A549 (cell line): ENCODE data around the gene HCN2. TPM values are rescaled to one million over a fixed set of nuclear protein-coding genes. Genes with fewer than 3 reads are reported as not detected.

ENCODE experiments used
- ATAC-seq, 2 experiments: fragments of 200-7000 bp in 1 of 2; fragments of >200 bp in 1 of 2; cut with Nextera tagmentation in 1 of 2; cut with Tn5 transposase in 1 of 2; 3 replicates each; pipeline versions ENCODE4 v1.8.0 to v1.9.1; 2018 to 2020; ENCODE audit warnings: mild to moderate bottlenecking in 1 of 2, moderate library complexity in 1 of 2
- CTCF ChIA-PET: fragments of 300-600 bp; sonication (Branson Sonifier 250); formaldehyde crosslinking; extraction: SDS; loops from one replicate; lab custom pipeline; 2021; ENCODE audit warnings: antibody characterized with exemption, inconsistent platforms; lab: Yijun Ruan, JAX
- POLR2A ChIA-PET: fragments of 350-600 bp; formaldehyde crosslinking; extraction: SDS; loops from one replicate; lab custom pipeline; 2021; ENCODE audit warnings: antibody characterized with exemption, inconsistent platforms; lab: Yijun Ruan, JAX
- DNase-seq, 2 experiments: peaks; one replicate each; pipeline versions ENCODE4 v3.0.0 to v3.0.0-alpha.2; 2011 to 2016; ENCODE audit warnings: low read depth in 1 of 2, low spot score in 1 of 2
- FAIRE-seq: peaks from 2 replicates; lab custom pipeline; 2011; peaks lifted over from hg19 to GRCh38; lab: Jason Lieb, UNC
- H3K27ac ChIP-seq, 2 experiments: fragments of >200 bp; sonication (Bioruptor Twin); formaldehyde crosslinking; 3 replicates each; pipeline ENCODE4 v1.5.1; 2016 to 2017
- H3K4me1 ChIP-seq: fragments of >200 bp; sonication (Bioruptor Twin); formaldehyde crosslinking; 3 replicates; pipeline ENCODE4 v1.6.1; 2016
- H3K4me2 ChIP-seq: fragments of >200 bp; sonication (Bioruptor Twin); formaldehyde crosslinking; 3 replicates; pipeline ENCODE4 v1.6.1; 2016
- H3K4me3 ChIP-seq: fragments of >200 bp; sonication (Bioruptor Twin); formaldehyde crosslinking; 3 replicates; pipeline ENCODE4 v1.5.1; 2016
- H3K9me3 ChIP-seq: fragments of >200 bp; sonication (Bioruptor Twin); formaldehyde crosslinking; 3 replicates; pipeline ENCODE4 v1.6.1; 2016
- ATOH8 ChIP-seq: fragments of 250-450 bp; sonication (Bioruptor Pico); IDR thresholded peaks from 2 replicates; pipeline ENCODE4 v1.5.0; 2020; ENCODE audit warnings: low read depth, mild to moderate bottlenecking, moderate library complexity
- CBX8 ChIP-seq: fragments of 200-600 bp; sonication (generic); IDR thresholded peaks from 2 replicates; pipeline ENCODE4 v1.6.1; 2016
- EHF ChIP-seq: fragments of 250-450 bp; sonication (Bioruptor Pico); IDR thresholded peaks from 2 replicates; pipeline ENCODE4 v1.5.0; 2020; ENCODE audit warnings: mild to moderate bottlenecking
- ESRRA ChIP-seq: fragments of 150-350 bp; IDR thresholded peaks from 2 replicates; pipeline ENCODE4 v1.6.1; 2014; ENCODE audit warnings: mild to moderate bottlenecking, low read length, borderline replicate concordance
- FOSL2 ChIP-seq, 2 experiments: fragments of 450-650 bp in 1 of 2; fragments of >200 bp in 1 of 2; sonication (Bioruptor Twin) in 1 of 2; formaldehyde crosslinking; IDR thresholded peaks; 2 replicates each; pipeline versions ENCODE4 v1.5.0 to v1.6.1; 2016 to 2020; ENCODE audit warnings: mild to moderate bottlenecking in 1 of 2, moderate library complexity in 1 of 2
- FOXS1 ChIP-seq: fragments of 250-450 bp; sonication (Bioruptor Pico); IDR thresholded peaks from 2 replicates; pipeline ENCODE4 v1.5.0; 2020; ENCODE audit warnings: mild to moderate bottlenecking, moderate library complexity
- GATA3 ChIP-seq: IDR thresholded peaks from 2 replicates; pipeline ENCODE4 v1.6.1; 2012; ENCODE audit warnings: borderline replicate concordance
- HOXB5 ChIP-seq: fragments of 250-450 bp; sonication (Bioruptor Pico); IDR thresholded peaks from 2 replicates; pipeline ENCODE4 v1.5.0; 2020; ENCODE audit warnings: mild to moderate bottlenecking, moderate library complexity
- KDM1A ChIP-seq: fragments of 200-600 bp; sonication (generic); IDR thresholded peaks from 2 replicates; pipeline ENCODE4 v1.6.1; 2016; ENCODE audit warnings: low read depth, mild to moderate bottlenecking
- KDM5A ChIP-seq: fragments of 200-600 bp; sonication (generic); IDR thresholded peaks from 2 replicates; pipeline ENCODE4 v1.6.1; 2016; ENCODE audit warnings: antibody characterized with exemption, mild to moderate bottlenecking
- MAFK ChIP-seq: fragments of 450-650 bp; IDR thresholded peaks from 2 replicates; pipeline ENCODE4 v1.6.1; 2014; ENCODE audit not compliant: partially characterized antibody
- MAZ ChIP-seq: fragments of 150-350 bp; IDR thresholded peaks from 2 replicates; pipeline ENCODE4 v1.6.1; 2014; ENCODE audit warnings: antibody characterized with exemption, low read depth, low read length, borderline replicate concordance
- POLR2A ChIP-seq: IDR thresholded peaks from 2 replicates; pipeline ENCODE4 v1.6.1; 2012; ENCODE audit warnings: mild to moderate bottlenecking, low read length
- TFCP2L1 ChIP-seq: fragments of 250-450 bp; sonication (Bioruptor Pico); IDR thresholded peaks from 2 replicates; pipeline ENCODE4 v1.5.0; 2021; ENCODE audit warnings: mild to moderate bottlenecking
- TP53 ChIP-seq: fragments of 250-450 bp; sonication (Bioruptor Pico); IDR thresholded peaks from 2 replicates; pipeline ENCODE4 v1.5.0; 2021; ENCODE audit warnings: mild to moderate bottlenecking, moderate library complexity
- ZFP36 ChIP-seq: fragments of 450-650 bp; IDR thresholded peaks from 2 replicates; pipeline ENCODE4 v1.6.1; 2014; ENCODE audit warnings: borderline replicate concordance; ENCODE audit not compliant: partially characterized antibody
- ZNF302 ChIP-seq: fragments of 250-450 bp; sonication (Bioruptor Pico); IDR thresholded peaks from 2 replicates; pipeline ENCODE4 v1.9.0; 2021; ENCODE audit warnings: inconsistent platforms, mild to moderate bottlenecking, moderate library complexity
- WGBS: methylation state at CpG from one replicate; pipeline ENCODE4 v1.1.6; 2017; ENCODE audit errors: missing lambda C conversion rate; 5-methylcytosine and 5-hydroxymethylcytosine counted together
- polyA plus RNA-seq, 4 experiments: library from polyadenylated mRNA; depleted of rRNA in 3 of 4; stranded (reverse); fragments of >200 nt; fragmentation: RNase III in 1 of 4; extraction: RNeasy Plus Mini Kit Qiagen cat#74134 plus additional on column Dnase treatment in 1 of 4; gene quantifications; 2 replicates in 3 of 4; 3 replicates in 1 of 4; pipeline ENCODE4 v1.2.3, GENCODE V29; 2011 to 2017
- TF ChIP-seq, protein P1 (sequence below): IDR thresholded peaks from 2 replicates; pipeline ENCODE4 v1.6.1; 2012
- TF ChIP-seq, protein P2 (sequence below): fragments of 150-350 bp; IDR thresholded peaks from 2 replicates; pipeline ENCODE4 v1.6.1; 2014; ENCODE audit warnings: low read depth, mild to moderate bottlenecking, low read length

Gene HCN2
- polyA plus RNA-seq, 2 of the 4 experiments (the other 2 are of a cell fraction): 2.7 to 23.2 TPM

GRCh38 chr19:633068-633785 is 43.5 kb downstream of the HCN2 start, which contains the start of gene POLRMT (continued):
- TF ChIP-seq MAFK (no peak), ESRRA (no peak), TFCP2L1 (no peak), EHF (CRISPR knock-in tag) (0 out of 2 replicates have a peak, but pooled peaks have one; percentile 28), ATOH8 (no peak), ZNF302 (CRISPR knock-in tag) (no peak), FOXS1 (CRISPR knock-in tag) (no peak), HOXB5 (CRISPR knock-in tag) (no peak), CBX8 (no peak), KDM5A (0 out of 2 replicates have a peak, but pooled peaks have one; percentile 32), TP53 (no peak), GATA3 (no peak)
- TF ChIP-seq, protein P1, sequence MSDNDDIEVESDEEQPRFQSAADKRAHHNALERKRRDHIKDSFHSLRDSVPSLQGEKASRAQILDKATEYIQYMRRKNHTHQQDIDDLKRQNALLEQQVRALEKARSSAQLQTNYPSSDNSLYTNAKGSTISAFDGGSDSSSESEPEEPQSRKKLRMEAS: peak; percentile 87

GRCh38 chr19:633786-634639 is 44.3 kb downstream of the HCN2 start:
- Histone ChIP-seq H3K9me3 (no peaks in the 10 kb centered on the region), H3K4me3 (peak overlapping the region; percentile 91), H3K27ac (peak overlapping the region; percentile 94 to 97), H3K4me2 (peak overlapping the region; percentile 98), H3K4me1 (peaks cover 28% of the 10 kb centered on the region)
- no peak for DNase-seq
- ATAC-seq: no peak
- ChIA-PET CTCF (interaction anchor here (1.1 to 1.8 kb wide), 2 partner anchors 46 to 82 kb away, joined by 3 to 5 read pairs; no protein-coding TSS in a partner anchor), POLR2A (interaction anchor here (1.0 to 1.2 kb wide), 4 partner anchors 11 to 128 kb away, joined by 3 to 6 read pairs (median 4); no protein-coding TSS in a partner anchor)
- FAIRE-seq: no peak
- TF ChIP-seq POLR2A (no peak), ZFP36 (peak; percentile 16)
- 30% methylated on average over 28 of the region's 32 CpGs for WGBS

DNA sequence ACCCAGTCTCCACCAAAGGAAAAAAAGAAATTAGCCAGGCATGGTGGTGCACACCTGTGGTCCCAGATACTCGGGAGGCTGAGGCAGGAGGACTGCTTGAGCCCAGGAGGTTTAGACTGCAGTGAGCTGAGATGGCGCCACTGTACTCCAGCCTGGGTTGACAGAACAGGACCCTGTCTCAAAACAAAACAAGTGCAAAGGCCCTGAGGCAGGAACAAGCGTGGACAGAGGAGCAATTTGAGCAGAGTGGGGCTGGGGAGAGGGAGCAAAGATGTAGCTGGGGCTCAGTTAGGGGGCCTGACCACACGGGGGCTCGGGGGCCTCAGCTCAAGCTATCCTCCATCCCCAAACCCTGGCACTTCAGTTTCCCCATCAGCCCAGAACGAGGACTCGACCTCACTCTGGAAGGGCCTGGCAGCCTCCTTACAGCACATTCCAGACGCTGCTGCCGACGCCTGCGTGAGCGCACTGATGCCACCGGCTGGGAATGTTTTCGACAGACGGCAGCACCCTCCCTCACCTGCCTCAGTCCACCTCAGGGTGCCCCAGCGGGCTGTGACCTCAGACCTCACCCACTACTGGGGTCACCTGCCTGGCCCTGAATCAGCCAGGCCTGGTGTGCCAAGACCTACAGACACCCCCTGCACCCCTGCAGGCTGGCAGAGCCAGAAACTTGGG is 45.4 kb downstream of the HCN2 start:
- Histone ChIP-seq H3K27ac (peak overlapping the region; percentile 21 to 97; a peak in 4 of 6 replicates), H3K4me3 (no peak overlapping the region), H3K9me3 (no peaks in the 10 kb centered on the region), H3K4me2 (peak overlapping the region; percentile 98; the same call in 2 of the 3 replicates), H3K4me1 (peaks cover 28% of the 10 kb centered on the region)
- TF ChIP-seq, protein P2, sequence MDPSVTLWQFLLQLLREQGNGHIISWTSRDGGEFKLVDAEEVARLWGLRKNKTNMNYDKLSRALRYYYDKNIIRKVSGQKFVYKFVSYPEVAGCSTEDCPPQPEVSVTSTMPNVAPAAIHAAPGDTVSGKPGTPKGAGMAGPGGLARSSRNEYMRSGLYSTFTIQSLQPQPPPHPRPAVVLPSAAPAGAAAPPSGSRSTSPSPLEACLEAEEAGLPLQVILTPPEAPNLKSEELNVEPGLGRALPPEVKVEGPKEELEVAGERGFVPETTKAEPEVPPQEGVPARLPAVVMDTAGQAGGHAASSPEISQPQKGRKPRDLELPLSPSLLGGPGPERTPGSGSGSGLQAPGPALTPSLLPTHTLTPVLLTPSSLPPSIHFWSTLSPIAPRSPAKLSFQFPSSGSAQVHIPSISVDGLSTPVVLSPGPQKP: no peak
- TF ChIP-seq MAZ (no peak), KDM1A (no peak), FOSL2 (IDR thresholded peaks at IDR 0.05) (no peak), FOSL2 (CRISPR knock-in tag; IDR thresholded peaks at IDR 0.05) (peak; percentile 26; the same call in 1 of the 2 replicates), TFCP2L1 (no peak)
- 72% methylated on average over 10 of the region's 16 CpGs for WGBS
- CTCF ChIA-PET: interaction anchor here (1.3 to 1.8 kb wide), 2 partner anchors 12 to 47 kb away, joined by 4 to 5 read pairs; no protein-coding TSS in a partner anchor
- POLR2A ChIA-PET: interaction anchor here (1.2 kb wide), 1 partner anchor 28 kb away, joined by 3 read pairs; no protein-coding TSS in a partner anchor
- no peak for FAIRE-seq
- peak in 1 of 2 experiments; percentile 63 for DNase-seq
- ATAC-seq: no peak
